ENCODE data around the gene TSPAN5.
"Not testable (repeated sequence)": the region's sequence is repeated elsewhere in the genome, so short reads cannot be mapped to it uniquely, and the experiment has no call there.

TSPAN5 gene

GRCh38 chr4:98496152-98496845, 162.1 kb downstream of the TSPAN5 start:
- DNase-seq (ENCODE audit: low read depth) = no peak

- no peak for DNase-seq (ENCODE audit: low read depth)
These were observed 165.1 kb downstream of the TSPAN5 start for GRCh38 chr4:98493296-98493695.

GRCh38 chr4:98491899-98492559, 166.4 kb downstream of the TSPAN5 start:
- no peak for DNase-seq (ENCODE audit: low read depth)

GRCh38 chr4:98490251-98490650, 168.2 kb downstream of the TSPAN5 start:
- DNase-seq (ENCODE audit: low read depth) = no peak

GRCh38 chr4:98485816-98486345, 172.5 kb downstream of the TSPAN5 start:
- no peak for DNase-seq (ENCODE audit: low read depth)

- no peak for DNase-seq (ENCODE audit: low read depth)
These were observed 174.4 kb downstream of the TSPAN5 start for GRCh38 chr4:98484031-98484430.

- no peak for DNase-seq (ENCODE audit: low read depth)
These were observed 175.3 kb downstream of the TSPAN5 start for GRCh38 chr4:98482847-98483806.

- DNase-seq (ENCODE audit: low read depth) = no peak
These were observed 175.9 kb downstream of the TSPAN5 start for GRCh38 chr4:98482503-98482846.

- DNase-seq (ENCODE audit: low read depth) = no peak
These were observed 177.2 kb downstream of the TSPAN5 start for GRCh38 chr4:98481167-98481566.

- no peak for DNase-seq (ENCODE audit: low read depth)
These were observed 177.9 kb downstream of the TSPAN5 start for GRCh38 chr4:98480535-98480934.

- DNase-seq (ENCODE audit: low read depth) = not testable (repeated sequence)
These were observed 178.8 kb downstream of the TSPAN5 start for GRCh38 chr4:98479590-98479989.

- DNase-seq (ENCODE audit: low read depth) = no peak
These were observed 181.5 kb downstream of the TSPAN5 start for GRCh38 chr4:98476891-98477290.

GRCh38 chr4:98474408-98474844, 184.0 kb downstream of the TSPAN5 start:
- no peak for DNase-seq (ENCODE audit: low read depth)

- no peak for DNase-seq (ENCODE audit: low read depth)
These were observed 185.4 kb downstream of the TSPAN5 start for GRCh38 chr4:98473046-98473445.

- no peak for DNase-seq (ENCODE audit: low read depth)
These were observed 187.6 kb downstream of the TSPAN5 start for GRCh38 chr4:98470831-98471230.

- no peak for DNase-seq (ENCODE audit: low read depth)
These were observed 188.0 kb downstream of the TSPAN5 start for GRCh38 chr4:98470366-98470765.

GRCh38 chr4:98469771-98470170, 188.6 kb downstream of the TSPAN5 start:
- DNase-seq (ENCODE audit: low read depth) = no peak

- no peak for DNase-seq (ENCODE audit: low read depth)
These were observed 189.7 kb downstream of the TSPAN5 start for GRCh38 chr4:98468709-98469108.

GRCh38 chr4:98467627-98468072, 190.8 kb downstream of the TSPAN5 start:
- peak; percentile 46 for DNase-seq (ENCODE audit: low read depth)

GRCh38 chr4:98466868-98467599, 191.4 kb downstream of the TSPAN5 start:
- DNase-seq (ENCODE audit: low read depth) = no peak

- DNase-seq (ENCODE audit: low read depth) = no peak
These were observed 195.9 kb downstream of the TSPAN5 start for GRCh38 chr4:98462487-98462886.
